GM23338 (cell line): ENCODE measurements around the gene ZKSCAN4.

Experiments used
- CREB1 ChIP-seq: fragments of 250-450 bp; sonication (Bioruptor Pico); IDR thresholded peaks from 2 replicates; pipeline ENCODE4 v1.5.0; 2020; ENCODE audit warnings: low read depth, mild to moderate bottlenecking, moderate library complexity
- CTCF ChIP-seq, 2 experiments: fragments of 200-600 bp in 1 of 2; sonication (generic) in 1 of 2; conservative IDR thresholded peaks; 2 replicates each; pipeline versions ENCODE4 v1.5.1 to v1.6.1; 2016 to 2017; ENCODE audit warnings: antibody characterized with exemption in 2 of 2, low read depth in 2 of 2, mild to moderate bottlenecking in 2 of 2, moderate library complexity in 1 of 2
- ETS1 ChIP-seq: IDR thresholded peaks from 2 replicates; pipeline ENCODE4 v1.6.1; 2016; ENCODE audit warnings: antibody characterized with exemption
- EZH2 ChIP-seq: fragments of 200-600 bp; sonication (generic); IDR thresholded peaks from one replicate; pipeline ENCODE4 v1.8.0; 2017; ENCODE audit warnings: antibody characterized with exemption, mild to moderate bottlenecking, low read depth; ENCODE audit not compliant: unreplicated experiment
- EZH2phosphoT487 ChIP-seq: fragments of 200-600 bp; sonication (generic); IDR thresholded peaks from one replicate; pipeline ENCODE4 v1.8.1; 2018; ENCODE audit warnings: antibody characterized with exemption; ENCODE audit not compliant: unreplicated experiment
- JUNB ChIP-seq: IDR thresholded peaks from one replicate; pipeline ENCODE4 v1.6.1; 2016; ENCODE audit warnings: antibody characterized with exemption; ENCODE audit not compliant: unreplicated experiment
- NANOG ChIP-seq: IDR thresholded peaks from 2 replicates; pipeline ENCODE4 v1.6.1; 2016; ENCODE audit warnings: antibody characterized with exemption, borderline replicate concordance
- POLR2AphosphoS5 ChIP-seq: IDR thresholded peaks from 2 replicates; pipeline ENCODE4 v1.6.1; 2016; ENCODE audit warnings: antibody characterized with exemption, low read depth
- REST ChIP-seq: IDR thresholded peaks from one replicate; pipeline ENCODE4 v1.6.1; 2018; ENCODE audit warnings: antibody characterized with exemption; ENCODE audit not compliant: unreplicated experiment
- STAT1 ChIP-seq: IDR thresholded peaks from one replicate; pipeline ENCODE4 v1.6.1; 2016; ENCODE audit warnings: antibody characterized with exemption; ENCODE audit not compliant: unreplicated experiment
- ZNF114 ChIP-seq: fragments of 250-450 bp; sonication (Bioruptor Pico); IDR thresholded peaks from 2 replicates; pipeline ENCODE4 v1.5.0; 2020; ENCODE audit warnings: mild to moderate bottlenecking, moderate library complexity
- ZNF331 ChIP-seq: fragments of 250-450 bp; sonication (Bioruptor Pico); IDR thresholded peaks from 2 replicates; pipeline ENCODE4 v1.5.0; 2020; ENCODE audit warnings: low read depth, mild to moderate bottlenecking, moderate library complexity

GRCh38 chr6:28207510-28208110 is 44.5 kb downstream of the ZKSCAN4 start:
- no peak for TF ChIP-seq CTCF (conservative IDR thresholded peaks at IDR 0.05; ENCODE audit: low read depth in 2 of 2)
- TF ChIP-seq STAT1 = no peak
- peak; percentile 57 for TF ChIP-seq EZH2
- no peak for TF ChIP-seq EZH2phosphoT487
- no peak for TF ChIP-seq REST
- TF ChIP-seq CREB1 (CRISPR knock-in tag) = no peak
- TF ChIP-seq POLR2AphosphoS5 = no peak
- no peak for TF ChIP-seq JUNB
- TF ChIP-seq ETS1 = no peak
- TF ChIP-seq ZNF114 (CRISPR knock-in tag) = no peak
- TF ChIP-seq ZNF331 (CRISPR knock-in tag) = no peak
- TF ChIP-seq NANOG = no peak
